ENCODE measurements around the gene MEFV.
"Not testable (repeated sequence)": the region's sequence is repeated elsewhere in the genome, so short reads cannot be mapped to it uniquely, and the experiment has no call there.

MEFV gene

DNA sequence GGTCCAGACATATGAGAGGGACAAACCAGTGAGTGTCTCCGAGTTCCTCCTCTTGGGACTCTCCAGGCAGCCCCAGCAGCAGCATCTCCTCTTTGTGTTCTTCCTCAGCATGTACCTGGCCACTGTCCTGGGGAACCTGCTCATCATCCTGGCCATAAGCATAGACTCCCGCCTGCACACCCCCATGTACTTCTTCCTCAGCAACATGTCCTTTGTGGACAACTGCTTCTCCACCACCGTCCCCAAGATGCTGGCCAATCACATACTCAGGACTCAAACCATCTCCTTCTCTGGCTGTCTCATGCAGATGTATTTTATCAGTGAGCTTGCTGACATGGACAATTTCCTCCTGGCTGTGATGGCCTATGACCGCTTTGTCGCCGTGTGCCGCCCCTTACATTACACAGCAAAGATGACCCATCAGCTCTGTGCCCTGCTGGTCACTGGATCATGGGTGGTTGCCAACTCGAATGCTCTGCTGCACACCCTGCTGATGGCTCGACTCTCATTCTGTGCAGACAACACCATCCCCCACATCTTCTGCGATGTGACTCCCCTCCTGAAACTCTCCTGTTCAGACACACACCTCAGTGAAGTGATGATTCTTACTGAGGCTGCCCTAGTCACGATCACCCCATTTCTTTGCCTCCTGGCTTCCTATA, 40.7 kb downstream of the MEFV start:
- TF ChIP-seq, protein P1, sequence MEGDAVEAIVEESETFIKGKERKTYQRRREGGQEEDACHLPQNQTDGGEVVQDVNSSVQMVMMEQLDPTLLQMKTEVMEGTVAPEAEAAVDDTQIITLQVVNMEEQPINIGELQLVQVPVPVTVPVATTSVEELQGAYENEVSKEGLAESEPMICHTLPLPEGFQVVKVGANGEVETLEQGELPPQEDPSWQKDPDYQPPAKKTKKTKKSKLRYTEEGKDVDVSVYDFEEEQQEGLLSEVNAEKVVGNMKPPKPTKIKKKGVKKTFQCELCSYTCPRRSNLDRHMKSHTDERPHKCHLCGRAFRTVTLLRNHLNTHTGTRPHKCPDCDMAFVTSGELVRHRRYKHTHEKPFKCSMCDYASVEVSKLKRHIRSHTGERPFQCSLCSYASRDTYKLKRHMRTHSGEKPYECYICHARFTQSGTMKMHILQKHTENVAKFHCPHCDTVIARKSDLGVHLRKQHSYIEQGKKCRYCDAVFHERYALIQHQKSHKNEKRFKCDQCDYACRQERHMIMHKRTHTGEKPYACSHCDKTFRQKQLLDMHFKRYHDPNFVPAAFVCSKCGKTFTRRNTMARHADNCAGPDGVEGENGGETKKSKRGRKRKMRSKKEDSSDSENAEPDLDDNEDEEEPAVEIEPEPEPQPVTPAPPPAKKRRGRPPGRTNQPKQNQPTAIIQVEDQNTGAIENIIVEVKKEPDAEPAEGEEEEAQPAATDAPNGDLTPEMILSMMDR (IDR thresholded peaks at IDR 0.05): no peak
- no peak for DNase-seq (ENCODE audit: low spot score)
- no peak overlapping the region for H3K4me3 ChIP-seq
- no peak overlapping the region for H3K27ac ChIP-seq

- no peak overlapping the region for H3K27ac ChIP-seq
- TF ChIP-seq, protein P1 (IDR thresholded peaks at IDR 0.05): no peak
- no peak overlapping the region for H3K4me3 ChIP-seq
- DNase-seq (ENCODE audit: low spot score): no peak
Measured at GRCh38 chr16:3214904-3215600, 41.4 kb downstream of the MEFV start.

DNA sequence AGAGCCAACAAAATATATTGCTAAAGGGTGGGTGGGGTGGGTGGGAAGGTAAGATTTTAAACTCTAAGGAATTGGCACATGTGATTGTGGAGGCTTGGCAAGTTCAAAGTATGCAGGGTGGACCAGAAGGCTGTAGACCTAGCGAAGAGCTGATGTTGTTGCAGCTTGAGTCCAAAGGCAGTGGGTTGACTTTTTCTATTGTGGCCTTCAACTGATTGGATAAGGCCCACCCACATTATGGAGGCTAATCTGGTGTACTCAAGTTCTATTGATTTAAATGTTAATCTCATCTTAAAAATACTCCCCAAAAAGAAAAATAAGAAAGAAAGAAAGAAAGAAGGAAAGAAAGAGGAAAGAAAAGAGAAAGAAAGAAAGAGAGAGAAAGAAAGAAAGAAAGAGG, 43.9 kb downstream of the MEFV start:
- no peak overlapping the region for H3K27ac ChIP-seq

GRCh38 chr16:3212006-3212405, 44.4 kb downstream of the MEFV start:
- DNase-seq (ENCODE audit: low spot score): no peak
- no peak overlapping the region for H3K27ac ChIP-seq
- H3K4me3 ChIP-seq: no peak overlapping the region
- TF ChIP-seq, protein P1 (IDR thresholded peaks at IDR 0.05): no peak

More for the DNA sequence above, 43.9 kb downstream of the MEFV start:
- DNase-seq (ENCODE audit: low spot score): no peak
- TF ChIP-seq, protein P1 (IDR thresholded peaks at IDR 0.05): no peak
- no peak overlapping the region for H3K4me3 ChIP-seq

GRCh38 chr16:3207086-3207953, 49.1 kb downstream of the MEFV start:
- DNase-seq (ENCODE audit: low spot score): no peak
- TF ChIP-seq, protein P1 (IDR thresholded peaks at IDR 0.05): no peak

GRCh38 chr16:3205939-3206338, 50.5 kb downstream of the MEFV start:
- not testable (repeated sequence) for H3K27ac ChIP-seq; DNase-seq (ENCODE audit: low spot score); H3K4me3 ChIP-seq

More at GRCh38 chr16:3207086-3207953, 49.1 kb downstream of the MEFV start:
- Histone ChIP-seq H3K4me3 (no peak overlapping the region), H3K27ac (no peak overlapping the region)

- TF ChIP-seq, protein P1 (IDR thresholded peaks at IDR 0.05): no peak
- Histone ChIP-seq H3K27ac (no peak overlapping the region), H3K4me3 (no peak overlapping the region)
- DNase-seq (ENCODE audit: low spot score): no peak
Measured at GRCh38 chr16:3202903-3203539, 53.4 kb downstream of the MEFV start.

All from coronary artery (tissue), 2 donors.